Mucosa of descending colon (tissue), 3 donors: ENCODE measurements around the gene EIF4G2. TPM values are rescaled to one million over a fixed set of nuclear protein-coding genes. Genes with fewer than 3 reads are reported as not detected.
A peak's percentile ranks its signal among the peaks of the same experiment; 100 is the strongest.
"Not testable (repeated sequence)": the region's sequence is repeated elsewhere in the genome, so short reads cannot be mapped to it uniquely, and the experiment has no call there.

Source experiments
- ATAC-seq: fragments of 200-7000 bp; cut with Tn5 transposase; one replicate; pipeline ENCODE4 v1.9.1; 2020; ENCODE audit warnings: mild to moderate bottlenecking, moderate library complexity
- DNase-seq, 3 donors: peaks; one replicate each; pipeline ENCODE4 v3.0.0-alpha.2; 2020
- H3K36me3 ChIP-seq: fragments of 200-600 bp; one replicate; pipeline ENCODE4 v1.8.0; 2021; ENCODE audit warnings: low read depth, mild to moderate bottlenecking
- H3K4me1 ChIP-seq: fragments of 200-600 bp; one replicate; pipeline ENCODE4 v1.8.0; 2021; ENCODE audit warnings: low read depth, mild to moderate bottlenecking
- H3K4me3 ChIP-seq: fragments of 200-600 bp; one replicate; pipeline ENCODE4 v1.8.0; 2021; ENCODE audit warnings: mild to moderate bottlenecking
- H3K9me3 ChIP-seq: fragments of 200-600 bp; one replicate; pipeline ENCODE4 v1.8.0; 2021; ENCODE audit warnings: mild to moderate bottlenecking
- CTCF ChIP-seq: fragments of 200-600 bp; IDR thresholded peaks from one replicate; pipeline ENCODE4 v1.8.0; 2022; ENCODE audit warnings: antibody characterized with exemption, mild to moderate bottlenecking
- intact Hi-C, 2 donors: fragments of 100-400 bp; cut with DNase I in 1 of 2; cut with micrococcal nuclease in 1 of 2; formaldehyde crosslinking; loops; one replicate each; pipeline versions ENCODE4 v1.11.0 to v1.11.1; 2022; cut with DNase I, micrococcal nuclease
- total RNA-seq, 3 donors: library from RNA; stranded (reverse); fragmentation: NEBNext Ultra II Directional in 2 of 3; extraction: Animal tissue kit (Norgen Biotek cat#: 25700) in 2 of 3; gene quantifications; one replicate each; pipeline versions ENCODE4 v1.2.1 to v1.2.4, GENCODE V29; 2021 to 2023
- donor health status: DM: no; HTN: no; CAD: no; lungs with moderate emphysema.
- donor health status: DM: no; HTN: no; CAD: no.
- donor health status: DM: no; HTN: yes; CAD: no.

Gene EIF4G2
- total RNA-seq, 3 donors from 2014 or later, result 776 to 976 (median 934) TPM

- H3K4me1 ChIP-seq, result peaks cover 4% of the 10 kb centered on the region
- no peaks in the 10 kb centered on the region for H3K36me3 ChIP-seq
- peak; percentile 40 for ATAC-seq
- H3K9me3 ChIP-seq, result no peaks in the 10 kb centered on the region
- DNase-seq, result no peak
- H3K4me3 ChIP-seq, result no peak overlapping the region
- intact Hi-C loops, result no loop called here
- TF ChIP-seq CTCF, result no peak
These were observed 16.2 kb upstream of the EIF4G2 start for GRCh38 chr11:10824888-10825287.

GRCh38 chr11:10823152-10823579, 14.4 kb upstream of the EIF4G2 start:
- DNase-seq (no peak), ATAC-seq (peak; percentile 81)
- Histone ChIP-seq H3K9me3 (no peaks in the 10 kb centered on the region), H3K4me3 (no peak overlapping the region), H3K4me1 (peaks cover 4% of the 10 kb centered on the region), H3K36me3 (no peaks in the 10 kb centered on the region)
- intact Hi-C loops, result no loop called here
- no peak for TF ChIP-seq CTCF

- H3K9me3 ChIP-seq, intact Hi-C loops, H3K4me1 ChIP-seq, H3K36me3 ChIP-seq, H3K4me3 ChIP-seq, DNase-seq, ATAC-seq: not testable (repeated sequence)
These were observed 13.8 kb upstream of the EIF4G2 start for GRCh38 chr11:10822491-10822890.

GRCh38 chr11:10818594-10818993, 9.9 kb upstream of the EIF4G2 start:
- intact Hi-C loops, result no loop called here
- ATAC-seq (peak; percentile 24), DNase-seq (no peak)
- TF ChIP-seq CTCF, result no peak
- H3K9me3 ChIP-seq, result no peaks in the 10 kb centered on the region
- no peaks in the 10 kb centered on the region for H3K36me3 ChIP-seq
- no peak overlapping the region for H3K4me3 ChIP-seq
- H3K4me1 ChIP-seq, result peaks cover 4% of the 10 kb centered on the region

- DNase-seq, result no peak
- intact Hi-C loops, result no loop called here
- no peaks in the 10 kb centered on the region for H3K36me3 ChIP-seq
- no peaks in the 10 kb centered on the region for H3K9me3 ChIP-seq
- no peaks in the 10 kb centered on the region for H3K4me1 ChIP-seq
- ATAC-seq, result no peak
- TF ChIP-seq CTCF, result no peak
- no peak overlapping the region for H3K4me3 ChIP-seq
These were observed 5.2 kb upstream of the EIF4G2 start for GRCh38 chr11:10813945-10814344.

GRCh38 chr11:10809373-10810160, 841 bp upstream of the EIF4G2 start:
- DNase-seq (peak; percentile 63 to 74 (median 73)), ATAC-seq (peak; percentile 24)
- no peak for TF ChIP-seq CTCF
- H3K4me3 ChIP-seq, result peak overlapping the region; percentile 100
- peaks cover 8% of the 10 kb centered on the region for H3K36me3 ChIP-seq
- peaks cover 28% of the 10 kb centered on the region for H3K4me1 ChIP-seq
- no peaks in the 10 kb centered on the region for H3K9me3 ChIP-seq
- intact Hi-C loops, result loop anchor here (5.0 to 10.0 kb wide), 3 partner anchors 48 to 125 kb away; partner anchors contain the start of gene ZBED5 (in 1 of the 2)
